Measurements from ENCODE around the gene NKX1-2.

The NKX1-2 gene
- long read RNA-seq, result 0 reads

DNA sequence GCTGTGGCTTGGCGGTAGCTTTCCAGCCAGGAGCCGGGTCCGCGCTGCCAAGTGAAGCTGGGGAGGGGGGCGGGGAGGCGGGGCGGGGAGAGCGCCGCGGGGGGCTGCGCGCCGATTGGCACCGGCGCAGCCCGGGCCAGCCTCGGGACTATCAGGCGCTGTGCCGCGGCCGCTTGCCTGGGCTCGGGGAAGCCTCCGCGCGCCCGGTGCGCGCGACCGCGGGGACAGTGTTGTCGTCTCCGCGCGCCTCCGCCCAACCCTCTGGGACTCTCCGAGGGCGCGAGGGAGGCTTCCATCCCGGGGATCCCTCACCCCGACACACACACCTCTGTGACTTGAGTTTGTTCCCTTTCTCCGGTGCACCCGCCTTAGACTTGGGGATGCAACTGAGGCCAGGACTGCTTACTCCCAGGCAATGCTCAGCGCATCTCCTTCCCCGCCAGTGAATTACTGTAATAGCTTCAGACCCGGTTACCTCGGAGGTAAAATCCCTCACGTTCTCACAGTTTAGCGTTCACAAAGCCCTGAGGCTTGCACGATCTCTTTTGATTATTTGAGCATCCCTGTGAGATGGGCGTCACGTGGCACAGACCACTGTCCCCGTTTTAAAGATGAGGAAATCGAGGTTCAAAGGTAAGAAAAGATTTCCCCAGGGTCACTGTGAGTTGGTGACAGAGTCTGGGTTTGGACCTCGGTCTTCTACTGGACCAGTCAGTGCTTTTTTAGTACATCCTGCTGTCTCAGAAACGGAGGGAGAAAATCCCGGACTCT lies at the start of gene NKX1-2:
Gene NKX1-2, minus strand, starts transcription at position 24 of the 771 bp plus-strand sequence. CDS start 92 bp downstream, outside the sequence.
- Histone ChIP-seq H3K4me3 (replicated peaks; ENCODE audit: insufficient read depth, low read length) (no peak within 1 kb of the TSS), H3K27me3 (ENCODE audit: insufficient read depth, poor library complexity, severe bottlenecking) (peaks cover 76% of the 10 kb centered on the region), H3K27ac (replicated peaks) (no peak within 1 kb of the TSS)
- TF ChIP-seq SPI1 (IDR thresholded peaks at IDR 0.05; ENCODE audit: borderline replicate concordance, low read depth), result no peak
- DNase-seq (ENCODE audit: low read depth in 1 of 2, low spot score in 1 of 2), result no peak

DNA sequence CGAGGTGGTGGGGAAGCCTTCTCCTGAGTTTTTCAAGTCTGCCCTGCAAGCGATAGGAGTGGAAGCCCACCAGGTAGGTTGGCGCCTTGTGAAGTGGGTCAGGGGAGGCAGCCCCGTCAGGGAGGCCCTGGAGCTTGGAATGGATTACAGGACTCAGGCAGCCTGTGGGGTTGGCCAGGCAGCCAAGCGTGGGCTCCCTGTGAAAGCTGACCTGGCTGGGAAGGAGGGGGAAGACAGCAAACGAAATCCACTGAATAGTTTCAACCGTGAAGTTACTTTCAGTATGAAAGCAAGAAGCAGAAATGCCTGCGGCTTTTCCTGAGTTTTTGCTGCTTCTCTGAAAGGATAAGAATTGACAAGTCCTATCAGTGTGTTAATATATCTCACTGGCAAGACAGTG lies 48.2 kb upstream of the NKX1-2 start:
- TF ChIP-seq POLR2AphosphoS5 (IDR thresholded peaks at IDR 0.05; ENCODE audit: low read depth) (no peak), SPI1 (IDR thresholded peaks at IDR 0.05; ENCODE audit: borderline replicate concordance, low read depth) (no peak), GABPA (IDR thresholded peaks at IDR 0.05; ENCODE audit: low read depth) (no peak)
- TF ChIP-seq, protein P1, sequence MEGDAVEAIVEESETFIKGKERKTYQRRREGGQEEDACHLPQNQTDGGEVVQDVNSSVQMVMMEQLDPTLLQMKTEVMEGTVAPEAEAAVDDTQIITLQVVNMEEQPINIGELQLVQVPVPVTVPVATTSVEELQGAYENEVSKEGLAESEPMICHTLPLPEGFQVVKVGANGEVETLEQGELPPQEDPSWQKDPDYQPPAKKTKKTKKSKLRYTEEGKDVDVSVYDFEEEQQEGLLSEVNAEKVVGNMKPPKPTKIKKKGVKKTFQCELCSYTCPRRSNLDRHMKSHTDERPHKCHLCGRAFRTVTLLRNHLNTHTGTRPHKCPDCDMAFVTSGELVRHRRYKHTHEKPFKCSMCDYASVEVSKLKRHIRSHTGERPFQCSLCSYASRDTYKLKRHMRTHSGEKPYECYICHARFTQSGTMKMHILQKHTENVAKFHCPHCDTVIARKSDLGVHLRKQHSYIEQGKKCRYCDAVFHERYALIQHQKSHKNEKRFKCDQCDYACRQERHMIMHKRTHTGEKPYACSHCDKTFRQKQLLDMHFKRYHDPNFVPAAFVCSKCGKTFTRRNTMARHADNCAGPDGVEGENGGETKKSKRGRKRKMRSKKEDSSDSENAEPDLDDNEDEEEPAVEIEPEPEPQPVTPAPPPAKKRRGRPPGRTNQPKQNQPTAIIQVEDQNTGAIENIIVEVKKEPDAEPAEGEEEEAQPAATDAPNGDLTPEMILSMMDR (IDR thresholded peaks at IDR 0.05; ENCODE audit: insufficient read depth, low read length), result no peak
- Histone ChIP-seq H3K27me3 (ENCODE audit: insufficient read depth, poor library complexity, severe bottlenecking) (no peaks in the 10 kb centered on the region), H3K27ac (replicated peaks) (no peak overlapping the region), H3K4me3 (replicated peaks; ENCODE audit: insufficient read depth, low read length) (no peak overlapping the region)
- DNase-seq (ENCODE audit: low read depth in 1 of 2, low spot score in 1 of 2), result no peak

DNA sequence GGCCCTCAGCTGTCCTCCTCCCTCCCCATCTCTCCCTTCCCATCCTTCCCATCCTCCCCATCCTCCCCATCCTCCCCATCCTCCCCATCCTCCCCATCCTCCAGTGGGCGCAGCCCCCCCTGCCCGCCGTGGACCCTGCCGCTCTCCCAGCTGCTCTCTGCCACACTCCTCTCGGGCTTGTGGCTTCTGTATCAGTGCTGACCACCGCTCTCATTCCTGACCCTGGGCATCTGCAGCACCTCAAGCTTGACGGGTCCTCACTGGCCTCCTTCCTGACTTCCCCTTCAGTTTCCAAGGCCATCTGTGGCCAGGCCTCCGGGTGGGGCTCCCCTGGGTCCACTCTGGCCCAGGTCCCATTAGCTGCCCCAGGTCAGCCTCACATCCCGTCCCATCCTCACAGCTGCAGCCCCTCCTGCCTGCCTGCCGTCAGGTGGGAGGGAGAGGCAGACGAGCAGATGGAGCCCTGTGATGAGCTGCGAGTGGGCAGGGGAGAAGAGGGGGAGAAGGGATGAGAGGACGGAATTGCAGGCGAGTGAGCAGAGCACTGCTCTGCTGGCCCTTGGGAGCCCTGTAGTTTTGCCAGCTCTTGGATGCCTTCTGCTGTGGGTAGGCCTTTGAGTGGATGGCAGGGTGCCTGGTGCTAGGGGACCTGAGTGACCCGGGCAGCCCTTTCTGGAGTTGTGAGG lies 47.5 kb upstream of the NKX1-2 start:
- Histone ChIP-seq H3K27ac (replicated peaks) (no peak overlapping the region), H3K27me3 (ENCODE audit: insufficient read depth, poor library complexity, severe bottlenecking) (no peaks in the 10 kb centered on the region), H3K4me3 (replicated peaks; ENCODE audit: insufficient read depth, low read length) (no peak overlapping the region)
- TF ChIP-seq, protein P1 (IDR thresholded peaks at IDR 0.05; ENCODE audit: insufficient read depth, low read length), result no peak
- no peak for TF ChIP-seq SPI1 (IDR thresholded peaks at IDR 0.05; ENCODE audit: borderline replicate concordance, low read depth)
- TF ChIP-seq POLR2AphosphoS5 (IDR thresholded peaks at IDR 0.05; ENCODE audit: low read depth), result no peak
- TF ChIP-seq, protein P2, sequence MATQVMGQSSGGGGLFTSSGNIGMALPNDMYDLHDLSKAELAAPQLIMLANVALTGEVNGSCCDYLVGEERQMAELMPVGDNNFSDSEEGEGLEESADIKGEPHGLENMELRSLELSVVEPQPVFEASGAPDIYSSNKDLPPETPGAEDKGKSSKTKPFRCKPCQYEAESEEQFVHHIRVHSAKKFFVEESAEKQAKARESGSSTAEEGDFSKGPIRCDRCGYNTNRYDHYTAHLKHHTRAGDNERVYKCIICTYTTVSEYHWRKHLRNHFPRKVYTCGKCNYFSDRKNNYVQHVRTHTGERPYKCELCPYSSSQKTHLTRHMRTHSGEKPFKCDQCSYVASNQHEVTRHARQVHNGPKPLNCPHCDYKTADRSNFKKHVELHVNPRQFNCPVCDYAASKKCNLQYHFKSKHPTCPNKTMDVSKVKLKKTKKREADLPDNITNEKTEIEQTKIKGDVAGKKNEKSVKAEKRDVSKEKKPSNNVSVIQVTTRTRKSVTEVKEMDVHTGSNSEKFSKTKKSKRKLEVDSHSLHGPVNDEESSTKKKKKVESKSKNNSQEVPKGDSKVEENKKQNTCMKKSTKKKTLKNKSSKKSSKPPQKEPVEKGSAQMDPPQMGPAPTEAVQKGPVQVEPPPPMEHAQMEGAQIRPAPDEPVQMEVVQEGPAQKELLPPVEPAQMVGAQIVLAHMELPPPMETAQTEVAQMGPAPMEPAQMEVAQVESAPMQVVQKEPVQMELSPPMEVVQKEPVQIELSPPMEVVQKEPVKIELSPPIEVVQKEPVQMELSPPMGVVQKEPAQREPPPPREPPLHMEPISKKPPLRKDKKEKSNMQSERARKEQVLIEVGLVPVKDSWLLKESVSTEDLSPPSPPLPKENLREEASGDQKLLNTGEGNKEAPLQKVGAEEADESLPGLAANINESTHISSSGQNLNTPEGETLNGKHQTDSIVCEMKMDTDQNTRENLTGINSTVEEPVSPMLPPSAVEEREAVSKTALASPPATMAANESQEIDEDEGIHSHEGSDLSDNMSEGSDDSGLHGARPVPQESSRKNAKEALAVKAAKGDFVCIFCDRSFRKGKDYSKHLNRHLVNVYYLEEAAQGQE (IDR thresholded peaks at IDR 0.05; ENCODE audit: insufficient replicate concordance, low read depth), result no peak
- TF ChIP-seq GABPA (IDR thresholded peaks at IDR 0.05; ENCODE audit: low read depth), result no peak
- DNase-seq (ENCODE audit: low read depth in 1 of 2, low spot score in 1 of 2), result no peak

DNA sequence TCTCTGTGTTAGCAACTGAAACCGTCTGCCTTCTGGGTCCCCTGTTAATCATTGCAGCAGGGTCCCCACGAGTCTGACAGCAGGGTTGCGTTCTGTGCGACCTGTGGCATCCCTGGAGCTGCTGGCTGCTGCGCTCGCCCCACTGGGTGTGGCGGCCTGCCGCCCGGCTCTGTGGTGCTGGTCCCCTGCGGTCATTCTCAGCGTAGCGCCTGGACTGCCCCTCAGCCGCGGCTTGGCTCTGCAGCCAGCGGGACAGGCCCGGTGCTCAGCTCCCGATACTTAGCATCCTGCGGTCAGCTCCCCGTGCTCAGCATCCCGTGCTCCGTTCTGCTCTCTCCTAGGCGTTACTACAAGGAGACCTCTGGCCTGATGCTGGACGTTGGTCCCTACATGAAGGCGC lies 46.8 kb upstream of the NKX1-2 start:
- Histone ChIP-seq H3K27ac (replicated peaks) (no peak overlapping the region), H3K27me3 (ENCODE audit: insufficient read depth, poor library complexity, severe bottlenecking) (no peaks in the 10 kb centered on the region), H3K4me3 (replicated peaks; ENCODE audit: insufficient read depth, low read length) (no peak overlapping the region)
- TF ChIP-seq, protein P2 (IDR thresholded peaks at IDR 0.05; ENCODE audit: insufficient replicate concordance, low read depth), result no peak
- TF ChIP-seq GABPA (IDR thresholded peaks at IDR 0.05; ENCODE audit: low read depth), result no peak
- TF ChIP-seq, protein P1 (IDR thresholded peaks at IDR 0.05; ENCODE audit: insufficient read depth, low read length), result no peak
- no peak for TF ChIP-seq POLR2AphosphoS5 (IDR thresholded peaks at IDR 0.05; ENCODE audit: low read depth)
- TF ChIP-seq SPI1 (IDR thresholded peaks at IDR 0.05; ENCODE audit: borderline replicate concordance, low read depth), result no peak
- no peak for DNase-seq (ENCODE audit: low read depth in 1 of 2, low spot score in 1 of 2)

Data from HL-60 (cell line).